ENCODE measurements around the gene MX1.

DNA sequence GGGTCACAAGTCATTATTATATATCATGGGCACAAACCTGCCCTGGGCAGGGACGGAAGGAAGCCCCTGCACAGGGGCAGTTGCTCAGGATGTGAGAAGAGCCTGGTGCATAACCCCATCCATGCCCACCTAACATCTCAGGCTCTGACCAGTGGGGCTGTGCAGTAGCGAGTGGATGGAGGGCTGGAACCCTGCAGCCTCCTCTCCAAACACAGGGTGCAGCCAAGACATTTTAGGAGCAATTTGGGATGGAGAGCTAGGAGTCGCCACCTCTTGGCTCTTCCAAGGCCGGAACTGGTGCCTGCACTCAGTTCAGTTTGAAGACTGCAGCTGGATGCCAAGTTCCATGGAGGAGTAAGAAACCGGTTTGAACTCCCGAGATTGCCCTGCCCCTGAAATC lies 2.8 kb downstream of the MX1 start:
- TF ChIP-seq, protein P1, sequence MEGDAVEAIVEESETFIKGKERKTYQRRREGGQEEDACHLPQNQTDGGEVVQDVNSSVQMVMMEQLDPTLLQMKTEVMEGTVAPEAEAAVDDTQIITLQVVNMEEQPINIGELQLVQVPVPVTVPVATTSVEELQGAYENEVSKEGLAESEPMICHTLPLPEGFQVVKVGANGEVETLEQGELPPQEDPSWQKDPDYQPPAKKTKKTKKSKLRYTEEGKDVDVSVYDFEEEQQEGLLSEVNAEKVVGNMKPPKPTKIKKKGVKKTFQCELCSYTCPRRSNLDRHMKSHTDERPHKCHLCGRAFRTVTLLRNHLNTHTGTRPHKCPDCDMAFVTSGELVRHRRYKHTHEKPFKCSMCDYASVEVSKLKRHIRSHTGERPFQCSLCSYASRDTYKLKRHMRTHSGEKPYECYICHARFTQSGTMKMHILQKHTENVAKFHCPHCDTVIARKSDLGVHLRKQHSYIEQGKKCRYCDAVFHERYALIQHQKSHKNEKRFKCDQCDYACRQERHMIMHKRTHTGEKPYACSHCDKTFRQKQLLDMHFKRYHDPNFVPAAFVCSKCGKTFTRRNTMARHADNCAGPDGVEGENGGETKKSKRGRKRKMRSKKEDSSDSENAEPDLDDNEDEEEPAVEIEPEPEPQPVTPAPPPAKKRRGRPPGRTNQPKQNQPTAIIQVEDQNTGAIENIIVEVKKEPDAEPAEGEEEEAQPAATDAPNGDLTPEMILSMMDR (conservative IDR thresholded peaks at IDR 0.05; ENCODE audit: low read depth in 2 of 2): no peak
- no peak for TF ChIP-seq POLR2AphosphoS5 (IDR thresholded peaks at IDR 0.05; ENCODE audit: low read depth)
- no peak for TF ChIP-seq JUNB (IDR thresholded peaks at IDR 0.05; ENCODE audit: unreplicated experiment)
- TF ChIP-seq, protein P2, sequence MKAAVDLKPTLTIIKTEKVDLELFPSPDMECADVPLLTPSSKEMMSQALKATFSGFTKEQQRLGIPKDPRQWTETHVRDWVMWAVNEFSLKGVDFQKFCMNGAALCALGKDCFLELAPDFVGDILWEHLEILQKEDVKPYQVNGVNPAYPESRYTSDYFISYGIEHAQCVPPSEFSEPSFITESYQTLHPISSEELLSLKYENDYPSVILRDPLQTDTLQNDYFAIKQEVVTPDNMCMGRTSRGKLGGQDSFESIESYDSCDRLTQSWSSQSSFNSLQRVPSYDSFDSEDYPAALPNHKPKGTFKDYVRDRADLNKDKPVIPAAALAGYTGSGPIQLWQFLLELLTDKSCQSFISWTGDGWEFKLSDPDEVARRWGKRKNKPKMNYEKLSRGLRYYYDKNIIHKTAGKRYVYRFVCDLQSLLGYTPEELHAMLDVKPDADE (IDR thresholded peaks at IDR 0.05): no peak
- TF ChIP-seq, protein P3, sequence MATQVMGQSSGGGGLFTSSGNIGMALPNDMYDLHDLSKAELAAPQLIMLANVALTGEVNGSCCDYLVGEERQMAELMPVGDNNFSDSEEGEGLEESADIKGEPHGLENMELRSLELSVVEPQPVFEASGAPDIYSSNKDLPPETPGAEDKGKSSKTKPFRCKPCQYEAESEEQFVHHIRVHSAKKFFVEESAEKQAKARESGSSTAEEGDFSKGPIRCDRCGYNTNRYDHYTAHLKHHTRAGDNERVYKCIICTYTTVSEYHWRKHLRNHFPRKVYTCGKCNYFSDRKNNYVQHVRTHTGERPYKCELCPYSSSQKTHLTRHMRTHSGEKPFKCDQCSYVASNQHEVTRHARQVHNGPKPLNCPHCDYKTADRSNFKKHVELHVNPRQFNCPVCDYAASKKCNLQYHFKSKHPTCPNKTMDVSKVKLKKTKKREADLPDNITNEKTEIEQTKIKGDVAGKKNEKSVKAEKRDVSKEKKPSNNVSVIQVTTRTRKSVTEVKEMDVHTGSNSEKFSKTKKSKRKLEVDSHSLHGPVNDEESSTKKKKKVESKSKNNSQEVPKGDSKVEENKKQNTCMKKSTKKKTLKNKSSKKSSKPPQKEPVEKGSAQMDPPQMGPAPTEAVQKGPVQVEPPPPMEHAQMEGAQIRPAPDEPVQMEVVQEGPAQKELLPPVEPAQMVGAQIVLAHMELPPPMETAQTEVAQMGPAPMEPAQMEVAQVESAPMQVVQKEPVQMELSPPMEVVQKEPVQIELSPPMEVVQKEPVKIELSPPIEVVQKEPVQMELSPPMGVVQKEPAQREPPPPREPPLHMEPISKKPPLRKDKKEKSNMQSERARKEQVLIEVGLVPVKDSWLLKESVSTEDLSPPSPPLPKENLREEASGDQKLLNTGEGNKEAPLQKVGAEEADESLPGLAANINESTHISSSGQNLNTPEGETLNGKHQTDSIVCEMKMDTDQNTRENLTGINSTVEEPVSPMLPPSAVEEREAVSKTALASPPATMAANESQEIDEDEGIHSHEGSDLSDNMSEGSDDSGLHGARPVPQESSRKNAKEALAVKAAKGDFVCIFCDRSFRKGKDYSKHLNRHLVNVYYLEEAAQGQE (IDR thresholded peaks at IDR 0.05; ENCODE audit: unreplicated experiment): no peak
- no peak for TF ChIP-seq CREB1 (CRISPR knock-in tag; IDR thresholded peaks at IDR 0.05; ENCODE audit: low read depth)
- no peak for TF ChIP-seq ZNF331 (CRISPR knock-in tag; IDR thresholded peaks at IDR 0.05; ENCODE audit: low read depth)
- TF ChIP-seq EZH2 (IDR thresholded peaks at IDR 0.05; ENCODE audit: low read depth, unreplicated experiment): no peak
- TF ChIP-seq EZH2phosphoT487 (IDR thresholded peaks at IDR 0.05; ENCODE audit: unreplicated experiment): no peak
- no peak for TF ChIP-seq ZNF114 (CRISPR knock-in tag; IDR thresholded peaks at IDR 0.05)
- TF ChIP-seq, protein P4, sequence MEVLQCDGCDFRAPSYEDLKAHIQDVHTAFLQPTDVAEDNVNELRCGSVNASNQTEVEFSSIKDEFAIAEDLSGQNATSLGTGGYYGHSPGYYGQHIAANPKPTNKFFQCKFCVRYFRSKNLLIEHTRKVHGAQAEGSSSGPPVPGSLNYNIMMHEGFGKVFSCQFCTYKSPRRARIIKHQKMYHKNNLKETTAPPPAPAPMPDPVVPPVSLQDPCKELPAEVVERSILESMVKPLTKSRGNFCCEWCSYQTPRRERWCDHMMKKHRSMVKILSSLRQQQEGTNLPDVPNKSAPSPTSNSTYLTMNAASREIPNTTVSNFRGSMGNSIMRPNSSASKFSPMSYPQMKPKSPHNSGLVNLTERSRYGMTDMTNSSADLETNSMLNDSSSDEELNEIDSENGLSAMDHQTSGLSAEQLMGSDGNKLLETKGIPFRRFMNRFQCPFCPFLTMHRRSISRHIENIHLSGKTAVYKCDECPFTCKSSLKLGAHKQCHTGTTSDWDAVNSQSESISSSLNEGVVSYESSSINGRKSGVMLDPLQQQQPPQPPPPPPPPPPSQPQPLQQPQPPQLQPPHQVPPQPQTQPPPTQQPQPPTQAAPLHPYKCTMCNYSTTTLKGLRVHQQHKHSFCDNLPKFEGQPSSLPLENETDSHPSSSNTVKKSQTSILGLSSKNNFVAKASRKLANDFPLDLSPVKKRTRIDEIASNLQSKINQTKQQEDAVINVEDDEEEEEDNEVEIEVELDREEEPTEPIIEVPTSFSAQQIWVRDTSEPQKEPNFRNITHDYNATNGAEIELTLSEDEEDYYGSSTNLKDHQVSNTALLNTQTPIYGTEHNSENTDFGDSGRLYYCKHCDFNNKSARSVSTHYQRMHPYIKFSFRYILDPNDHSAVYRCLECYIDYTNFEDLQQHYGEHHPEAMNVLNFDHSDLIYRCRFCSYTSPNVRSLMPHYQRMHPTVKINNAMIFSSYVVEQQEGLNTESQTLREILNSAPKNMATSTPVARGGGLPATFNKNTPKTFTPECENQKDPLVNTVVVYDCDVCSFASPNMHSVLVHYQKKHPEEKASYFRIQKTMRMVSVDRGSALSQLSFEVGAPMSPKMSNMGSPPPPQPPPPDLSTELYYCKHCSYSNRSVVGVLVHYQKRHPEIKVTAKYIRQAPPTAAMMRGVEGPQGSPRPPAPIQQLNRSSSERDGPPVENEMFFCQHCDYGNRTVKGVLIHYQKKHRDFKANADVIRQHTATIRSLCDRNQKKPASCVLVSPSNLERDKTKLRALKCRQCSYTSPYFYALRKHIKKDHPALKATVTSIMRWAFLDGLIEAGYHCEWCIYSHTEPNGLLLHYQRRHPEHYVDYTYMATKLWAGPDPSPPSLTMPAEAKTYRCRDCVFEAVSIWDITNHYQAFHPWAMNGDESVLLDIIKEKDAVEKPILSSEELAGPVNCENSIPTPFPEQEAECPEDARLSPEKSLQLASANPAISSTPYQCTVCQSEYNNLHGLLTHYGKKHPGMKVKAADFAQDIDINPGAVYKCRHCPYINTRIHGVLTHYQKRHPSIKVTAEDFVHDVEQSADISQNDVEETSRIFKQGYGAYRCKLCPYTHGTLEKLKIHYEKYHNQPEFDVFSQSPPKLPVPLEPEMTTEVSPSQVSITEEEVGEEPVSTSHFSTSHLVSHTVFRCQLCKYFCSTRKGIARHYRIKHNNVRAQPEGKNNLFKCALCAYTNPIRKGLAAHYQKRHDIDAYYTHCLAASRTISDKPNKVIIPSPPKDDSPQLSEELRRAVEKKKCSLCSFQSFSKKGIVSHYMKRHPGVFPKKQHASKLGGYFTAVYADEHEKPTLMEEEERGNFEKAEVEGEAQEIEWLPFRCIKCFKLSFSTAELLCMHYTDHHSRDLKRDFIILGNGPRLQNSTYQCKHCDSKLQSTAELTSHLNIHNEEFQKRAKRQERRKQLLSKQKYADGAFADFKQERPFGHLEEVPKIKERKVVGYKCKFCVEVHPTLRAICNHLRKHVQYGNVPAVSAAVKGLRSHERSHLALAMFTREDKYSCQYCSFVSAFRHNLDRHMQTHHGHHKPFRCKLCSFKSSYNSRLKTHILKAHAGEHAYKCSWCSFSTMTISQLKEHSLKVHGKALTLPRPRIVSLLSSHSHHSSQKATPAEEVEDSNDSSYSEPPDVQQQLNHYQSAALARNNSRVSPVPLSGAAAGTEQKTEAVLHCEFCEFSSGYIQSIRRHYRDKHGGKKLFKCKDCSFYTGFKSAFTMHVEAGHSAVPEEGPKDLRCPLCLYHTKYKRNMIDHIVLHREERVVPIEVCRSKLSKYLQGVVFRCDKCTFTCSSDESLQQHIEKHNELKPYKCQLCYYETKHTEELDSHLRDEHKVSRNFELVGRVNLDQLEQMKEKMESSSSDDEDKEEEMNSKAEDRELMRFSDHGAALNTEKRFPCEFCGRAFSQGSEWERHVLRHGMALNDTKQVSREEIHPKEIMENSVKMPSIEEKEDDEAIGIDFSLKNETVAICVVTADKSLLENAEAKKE (CRISPR knock-in tag; IDR thresholded peaks at IDR 0.05): no peak
